GM10847 (cell line): Measurements from ENCODE around the gene FLNB.

Source experiments
- POLR2A ChIP-seq: IDR thresholded peaks from 2 replicates; pipeline ENCODE4 v1.6.1; 2011; ENCODE audit not compliant: insufficient read length; ENCODE audit errors: extremely low read depth

FLNB gene

DNA sequence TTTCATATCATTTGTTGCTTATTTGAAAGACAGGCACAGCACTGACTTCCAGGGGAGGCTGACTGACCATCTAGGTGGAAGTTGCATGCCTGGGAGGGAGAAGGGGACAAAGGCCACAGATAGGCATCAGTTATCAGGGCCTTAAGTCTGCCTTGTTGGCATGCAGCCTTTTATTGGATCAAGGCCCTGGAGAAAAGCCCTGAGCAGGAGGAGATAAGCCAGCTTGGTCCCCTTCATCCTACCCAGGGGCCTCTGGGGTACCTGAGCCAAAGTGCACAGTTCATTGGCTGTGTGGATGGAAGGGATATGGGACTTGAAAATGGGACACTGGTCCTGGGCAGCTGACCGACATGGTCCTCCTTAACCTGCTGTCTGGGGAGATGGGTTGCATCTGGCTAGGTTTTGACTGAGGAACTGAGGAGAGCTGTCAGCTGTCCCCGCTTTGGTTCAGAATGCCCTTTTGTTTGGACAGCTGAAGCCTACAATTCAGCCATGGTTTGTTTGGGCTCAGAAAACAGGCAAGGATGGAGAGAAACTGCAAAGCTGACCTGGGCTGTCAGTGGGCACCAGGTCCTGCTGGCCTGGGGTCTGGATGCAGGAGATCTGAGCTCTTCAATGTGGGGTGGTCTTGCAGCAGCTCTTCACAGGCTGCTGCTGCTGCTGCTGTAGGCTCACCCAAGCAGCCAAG lies 60.0 kb downstream of the FLNB start:
- TF ChIP-seq POLR2A, result no peak

GRCh38 chr3:58071480-58071971 lies 63.3 kb downstream of the FLNB start:
- no peak for TF ChIP-seq POLR2A

GRCh38 chr3:58072052-58072762 lies 64.0 kb downstream of the FLNB start:
- TF ChIP-seq POLR2A, result no peak

GRCh38 chr3:58072763-58073130 lies 64.5 kb downstream of the FLNB start:
- no peak for TF ChIP-seq POLR2A

DNA sequence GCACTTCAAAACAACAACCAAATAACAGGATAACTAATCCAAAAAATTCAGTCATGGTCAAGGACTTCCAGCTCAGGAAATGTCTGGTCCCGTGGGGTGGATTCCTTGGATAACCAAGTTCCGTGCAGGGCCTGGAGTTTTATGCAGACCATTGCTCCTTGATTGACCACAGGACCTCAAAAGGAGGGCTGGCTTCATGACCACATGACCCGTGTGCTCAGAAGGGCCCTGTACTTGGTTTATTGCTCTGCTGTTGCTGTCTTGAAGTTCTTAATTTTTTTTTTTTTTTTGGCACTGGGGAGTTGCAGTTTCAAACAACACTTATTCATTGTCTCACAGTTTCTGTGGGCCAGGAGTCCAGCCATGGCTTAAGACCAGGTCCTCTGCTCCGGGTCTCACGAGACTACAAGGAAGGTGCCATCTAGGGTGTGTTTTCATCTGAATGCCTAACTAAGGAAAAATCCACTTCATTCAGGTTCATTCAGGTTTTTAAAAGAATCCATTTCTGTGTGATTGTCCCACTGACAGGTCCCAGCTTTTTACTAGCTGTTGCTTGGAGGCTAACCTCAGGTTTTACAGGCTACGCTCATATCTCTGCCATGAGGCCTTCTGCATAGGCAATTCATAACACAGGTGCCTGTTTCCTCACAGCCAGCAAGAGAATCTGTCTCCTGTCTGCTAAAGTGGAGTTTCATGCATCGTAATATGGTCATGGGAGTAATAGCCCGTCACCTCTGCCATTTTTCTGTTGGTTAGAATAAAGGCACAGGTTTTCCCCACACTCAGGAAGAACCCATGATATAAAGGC lies 65.3 kb downstream of the FLNB start:
- no peak for TF ChIP-seq POLR2A

DNA sequence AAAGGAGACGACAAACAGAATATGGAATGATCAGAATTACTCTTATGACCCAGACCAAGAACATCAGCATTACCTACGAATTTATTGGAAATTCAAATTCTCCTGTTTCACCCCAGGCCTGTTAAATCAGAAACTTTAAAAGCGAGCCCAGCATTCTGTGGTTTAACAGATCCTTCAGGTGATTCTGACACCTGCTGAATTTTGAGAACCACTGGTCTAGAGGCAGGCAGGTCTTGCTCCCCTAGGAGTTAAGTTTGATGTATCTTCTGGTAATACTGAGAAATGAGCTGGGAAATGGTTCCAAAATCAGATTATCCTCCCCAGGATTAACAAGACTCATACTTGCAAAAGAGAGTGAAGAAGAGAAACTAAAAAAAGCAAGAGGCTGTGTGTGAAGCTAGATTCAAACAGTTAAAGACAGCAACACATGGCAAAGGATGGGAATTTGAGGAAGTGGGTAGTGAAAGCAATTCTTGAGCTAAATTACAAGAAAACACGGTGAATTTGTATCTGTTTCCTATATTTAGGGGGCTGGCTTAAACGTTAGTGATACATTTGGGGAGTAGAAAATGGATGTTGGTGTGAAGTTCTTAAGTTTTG lies 66.0 kb downstream of the FLNB start:
- TF ChIP-seq POLR2A, result no peak

- no peak for TF ChIP-seq POLR2A
Measured at GRCh38 chr3:58074997-58075396, 66.8 kb downstream of the FLNB start.

GRCh38 chr3:58077596-58078285 lies 69.5 kb downstream of the FLNB start:
- no peak for TF ChIP-seq POLR2A

DNA sequence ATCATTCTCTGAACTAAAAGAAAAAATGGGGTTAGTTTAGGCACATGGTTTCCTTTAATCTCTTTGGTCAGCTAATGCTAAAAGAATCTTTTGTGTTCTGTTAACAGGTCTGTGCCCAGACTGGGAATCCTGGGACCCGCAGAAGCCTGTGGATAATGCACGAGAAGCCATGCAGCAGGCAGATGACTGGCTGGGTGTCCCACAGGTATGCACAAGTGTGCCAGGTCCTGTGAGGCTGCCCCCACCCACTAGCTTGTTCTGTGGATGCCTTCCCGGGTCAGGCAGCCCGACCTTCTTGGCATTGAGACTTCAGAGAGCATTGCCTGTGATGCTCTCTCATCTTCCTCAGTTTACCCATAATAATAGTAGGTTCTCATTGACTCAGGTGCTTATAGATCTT lies 70.4 kb downstream of the FLNB start:
- TF ChIP-seq POLR2A, result no peak

GRCh38 chr3:58079773-58080172 lies 71.6 kb downstream of the FLNB start:
- TF ChIP-seq POLR2A, result no peak

DNA sequence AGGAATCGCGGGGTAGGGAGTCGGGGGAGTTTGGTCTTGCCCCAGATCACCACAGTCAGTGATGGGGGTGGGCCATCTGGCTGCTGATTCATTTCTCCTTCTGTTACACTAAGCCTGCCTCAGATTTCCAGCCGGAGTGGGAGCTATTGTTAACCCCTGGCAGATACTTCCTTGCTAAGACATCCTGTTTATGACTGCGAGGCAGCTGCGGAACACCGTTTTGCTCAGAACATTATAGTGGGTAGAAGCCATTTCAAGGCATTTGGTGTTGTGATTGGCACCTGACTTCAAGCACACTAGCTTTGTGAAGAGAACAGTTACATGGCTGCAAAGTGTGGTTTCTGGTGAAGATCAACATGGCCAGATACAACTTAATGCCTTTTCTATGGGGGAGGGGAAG lies 73.8 kb downstream of the FLNB start:
- no peak for TF ChIP-seq POLR2A

- TF ChIP-seq POLR2A, result no peak
Measured at GRCh38 chr3:58084166-58084565, 75.9 kb downstream of the FLNB start.

GRCh38 chr3:58084788-58085543 lies 76.7 kb downstream of the FLNB start:
- no peak for TF ChIP-seq POLR2A

DNA sequence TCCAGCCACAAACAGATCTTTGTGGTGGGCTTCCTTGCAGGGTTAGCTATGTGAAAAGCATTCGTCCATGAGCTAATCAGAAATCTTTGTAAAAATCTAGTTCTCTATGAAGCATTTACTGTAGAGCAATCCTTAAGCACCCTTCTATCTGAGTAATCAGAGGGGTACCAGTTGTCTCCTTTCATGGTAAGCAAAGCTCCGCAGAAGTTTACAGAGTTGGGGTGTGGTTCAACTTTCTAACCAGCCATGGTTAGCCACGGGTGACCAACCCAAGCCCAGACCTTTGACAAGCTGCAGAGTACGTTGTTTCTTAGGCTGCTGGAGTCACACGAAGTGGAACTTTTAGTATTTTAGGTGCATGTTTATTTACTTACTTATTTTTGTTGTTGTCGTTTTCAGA lies 77.4 kb downstream of the FLNB start:
- TF ChIP-seq POLR2A, result no peak
